Astrocyte (in vitro differentiated cells and primary cell): ENCODE results near the gene CMSS1. TPM values are rescaled to one million over a fixed set of nuclear protein-coding genes. Genes with fewer than 3 reads are reported as not detected.

ENCODE experiments used
- DNase-seq: peaks from one replicate; pipeline ENCODE4 v3.0.0-alpha.2; 2010; ENCODE audit warnings: low read depth
- FAIRE-seq: peaks from 2 replicates; lab custom pipeline; 2011; peaks lifted over from hg19 to GRCh38; lab: Jason Lieb, UNC
- H2AFZ ChIP-seq: 2 replicates; pipeline ENCODE4 v1.6.0; 2012; ENCODE audit warnings: low read depth, low read length, inconsistent platforms
- H3K27ac ChIP-seq: 2 replicates; pipeline ENCODE4 v1.5.1; 2011; ENCODE audit warnings: low read depth, low read length, inconsistent platforms
- H3K27me3 ChIP-seq: 2 replicates; pipeline ENCODE4 v1.6.0; 2011; ENCODE audit warnings: low read length, inconsistent platforms; ENCODE audit not compliant: insufficient read depth
- H3K36me3 ChIP-seq: 2 replicates; pipeline ENCODE4 v1.5.1; 2011; ENCODE audit warnings: low read length, inconsistent platforms; ENCODE audit not compliant: insufficient read depth
- H3K4me1 ChIP-seq: 2 replicates; pipeline ENCODE4 v1.5.1; 2011; ENCODE audit warnings: low read length, inconsistent platforms; ENCODE audit not compliant: insufficient read depth
- H3K4me2 ChIP-seq: 2 replicates; pipeline ENCODE4 v1.6.0; 2012; ENCODE audit warnings: low read length, inconsistent platforms
- H3K4me3 ChIP-seq: 2 replicates; pipeline ENCODE4 v1.5.1; 2011; ENCODE audit warnings: low read depth, mild to moderate bottlenecking, low read length, inconsistent platforms; ENCODE audit not compliant: insufficient read depth
- H3K79me2 ChIP-seq: 2 replicates; pipeline ENCODE4 v1.6.0; 2012; ENCODE audit warnings: mild to moderate bottlenecking, low read length, inconsistent platforms; ENCODE audit not compliant: insufficient read depth
- H3K9ac ChIP-seq: 2 replicates; pipeline ENCODE4 v1.6.0; 2012; ENCODE audit warnings: mild to moderate bottlenecking, low read length, inconsistent platforms
- H3K9me3 ChIP-seq: 2 replicates; pipeline ENCODE4 v1.5.1; 2012; ENCODE audit warnings: low read depth, mild to moderate bottlenecking, low read length, inconsistent platforms; ENCODE audit not compliant: insufficient read depth
- H4K20me1 ChIP-seq: 2 replicates; pipeline ENCODE4 v1.6.0; 2012; ENCODE audit warnings: low read length, inconsistent platforms; ENCODE audit not compliant: insufficient read depth
- H3K27ac Mint-ChIP-seq: one replicate; pipeline ENCODE4 v1.8.0; 2021; ENCODE audit warnings: mild to moderate bottlenecking, mixed read lengths; ENCODE audit not compliant: unreplicated experiment
- H3K27me3 Mint-ChIP-seq: one replicate; pipeline ENCODE4 v1.8.0; 2021; ENCODE audit warnings: low read depth, mixed read lengths; ENCODE audit not compliant: unreplicated experiment
- H3K36me3 Mint-ChIP-seq: one replicate; pipeline ENCODE4 v1.8.0; 2021; ENCODE audit warnings: low read depth, mixed read lengths; ENCODE audit not compliant: unreplicated experiment
- H3K4me1 Mint-ChIP-seq: one replicate; pipeline ENCODE4 v1.8.0; 2021; ENCODE audit warnings: low read depth, mixed read lengths; ENCODE audit not compliant: unreplicated experiment
- H3K4me3 Mint-ChIP-seq: one replicate; pipeline ENCODE4 v1.8.0; 2021; ENCODE audit warnings: mild to moderate bottlenecking, moderate library complexity, mixed read lengths; ENCODE audit not compliant: unreplicated experiment
- H3K9me3 Mint-ChIP-seq: one replicate; pipeline ENCODE4 v1.8.0; 2021; ENCODE audit warnings: mild to moderate bottlenecking, mixed read lengths; ENCODE audit not compliant: unreplicated experiment
- EZH2 ChIP-seq: IDR thresholded peaks from 2 replicates; pipeline ENCODE4 v1.6.1; 2012; ENCODE audit warnings: mild to moderate bottlenecking, low read length, inconsistent platforms; ENCODE audit not compliant: insufficient read depth
- total RNA-seq: library from RNA; stranded (reverse); gene quantifications from 2 replicates; pipeline ENCODE4 v1.2.1, GENCODE V29; 2021
- TF ChIP-seq, protein P1 (sequence below): IDR thresholded peaks from 2 replicates; pipeline ENCODE4 v1.5.1; 2011; ENCODE audit warnings: low read depth, mild to moderate bottlenecking, inconsistent platforms, low read length, moderate library complexity; ENCODE audit not compliant: insufficient read depth

Gene CMSS1
- total RNA-seq, 1 donor from 2014 or later, result 12.5 TPM

DNA sequence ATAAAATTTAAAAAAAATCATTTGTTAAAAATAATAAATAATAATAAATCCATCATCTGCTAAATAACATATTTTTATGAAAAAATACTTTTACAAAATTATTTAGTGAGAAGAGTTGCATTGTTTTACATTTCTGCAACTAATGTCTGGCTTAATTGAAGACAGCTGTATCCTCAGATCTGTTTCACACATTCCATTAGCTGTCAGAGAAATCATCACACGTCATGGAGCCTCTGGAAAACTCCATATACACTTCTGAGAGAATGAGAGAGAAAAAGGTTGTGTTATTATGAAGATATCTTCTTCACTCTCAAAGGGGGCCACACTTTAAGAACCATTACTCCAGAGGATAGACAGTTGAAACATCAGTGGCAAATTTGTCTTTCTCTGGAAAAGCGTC lies 40.8 kb downstream of the CMSS1 start:
- no peak for DNase-seq
- TF ChIP-seq, protein P1, sequence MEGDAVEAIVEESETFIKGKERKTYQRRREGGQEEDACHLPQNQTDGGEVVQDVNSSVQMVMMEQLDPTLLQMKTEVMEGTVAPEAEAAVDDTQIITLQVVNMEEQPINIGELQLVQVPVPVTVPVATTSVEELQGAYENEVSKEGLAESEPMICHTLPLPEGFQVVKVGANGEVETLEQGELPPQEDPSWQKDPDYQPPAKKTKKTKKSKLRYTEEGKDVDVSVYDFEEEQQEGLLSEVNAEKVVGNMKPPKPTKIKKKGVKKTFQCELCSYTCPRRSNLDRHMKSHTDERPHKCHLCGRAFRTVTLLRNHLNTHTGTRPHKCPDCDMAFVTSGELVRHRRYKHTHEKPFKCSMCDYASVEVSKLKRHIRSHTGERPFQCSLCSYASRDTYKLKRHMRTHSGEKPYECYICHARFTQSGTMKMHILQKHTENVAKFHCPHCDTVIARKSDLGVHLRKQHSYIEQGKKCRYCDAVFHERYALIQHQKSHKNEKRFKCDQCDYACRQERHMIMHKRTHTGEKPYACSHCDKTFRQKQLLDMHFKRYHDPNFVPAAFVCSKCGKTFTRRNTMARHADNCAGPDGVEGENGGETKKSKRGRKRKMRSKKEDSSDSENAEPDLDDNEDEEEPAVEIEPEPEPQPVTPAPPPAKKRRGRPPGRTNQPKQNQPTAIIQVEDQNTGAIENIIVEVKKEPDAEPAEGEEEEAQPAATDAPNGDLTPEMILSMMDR, result no peak
- TF ChIP-seq EZH2, result no peak
- no peak for FAIRE-seq
- peak overlapping the region; percentile 95 for H3K27ac ChIP-seq
- peaks cover 87% of the 10 kb centered on the region for H3K4me1 Mint-ChIP-seq
- peaks cover 19% of the 10 kb centered on the region for H3K36me3 Mint-ChIP-seq
- H4K20me1 ChIP-seq, result peaks cover 24% of the 10 kb centered on the region
- peak overlapping the region; percentile 66 for H3K9ac ChIP-seq
- no peaks in the 10 kb centered on the region for H3K9me3 ChIP-seq
- no peaks in the 10 kb centered on the region for H3K27me3 Mint-ChIP-seq
- H3K36me3 ChIP-seq, result peaks cover 36% of the 10 kb centered on the region
- no peak overlapping the region for H3K4me2 ChIP-seq
- peaks cover 41% of the 10 kb centered on the region for H3K4me1 ChIP-seq
- no peaks in the 10 kb centered on the region for H3K27me3 ChIP-seq
- no peak overlapping the region for H3K4me3 Mint-ChIP-seq
- no peaks in the 10 kb centered on the region for H3K9me3 Mint-ChIP-seq
- peaks cover 92% of the 10 kb centered on the region for H3K79me2 ChIP-seq
- H2AFZ ChIP-seq, result no peak overlapping the region
- H3K27ac Mint-ChIP-seq, result peak overlapping the region; percentile 24
- H3K4me3 ChIP-seq, result no peak overlapping the region

DNA sequence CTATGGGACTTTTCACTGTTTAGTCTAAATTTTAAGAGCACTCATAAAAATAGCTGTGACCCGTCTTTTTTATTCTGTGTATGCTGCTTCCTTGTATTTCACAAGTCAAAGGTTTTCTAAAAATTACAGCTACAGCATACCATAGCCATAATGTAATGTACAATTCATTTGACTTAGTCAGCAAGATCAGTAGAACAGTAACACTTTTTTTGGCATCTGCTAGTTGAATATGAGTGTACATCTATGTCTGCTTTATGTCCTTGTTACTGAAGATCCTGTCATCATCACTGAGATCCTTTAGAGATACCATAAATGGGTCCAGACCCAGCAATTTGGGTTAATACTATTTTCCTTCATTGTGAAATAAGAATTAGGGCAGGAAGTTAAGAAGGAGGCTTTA lies 42.2 kb downstream of the CMSS1 start:
- Histone ChIP-seq H3K36me3 (peaks cover 42% of the 10 kb centered on the region), H2AFZ (no peak overlapping the region), H3K27ac (peak overlapping the region; percentile 95), H3K4me1 (peaks cover 46% of the 10 kb centered on the region), H3K27me3 (no peaks in the 10 kb centered on the region), H3K4me3 (no peak overlapping the region), H3K4me2 (peak overlapping the region; percentile 55), H3K9ac (peak overlapping the region; percentile 70), H4K20me1 (peaks cover 11% of the 10 kb centered on the region), H3K9me3 (no peaks in the 10 kb centered on the region), H3K79me2 (peaks cover 92% of the 10 kb centered on the region)
- DNase-seq (peak; percentile 97), FAIRE-seq (peak; percentile 99)
- no peak for TF ChIP-seq EZH2
- TF ChIP-seq, protein P1, result no peak
- H3K4me1 Mint-ChIP-seq, result peaks cover 85% of the 10 kb centered on the region
- H3K36me3 Mint-ChIP-seq, result peaks cover 26% of the 10 kb centered on the region
- peak overlapping the region; percentile 68 for H3K27ac Mint-ChIP-seq
- no peaks in the 10 kb centered on the region for H3K9me3 Mint-ChIP-seq
- peak overlapping the region; percentile 58 for H3K4me3 Mint-ChIP-seq
- no peaks in the 10 kb centered on the region for H3K27me3 Mint-ChIP-seq

DNA sequence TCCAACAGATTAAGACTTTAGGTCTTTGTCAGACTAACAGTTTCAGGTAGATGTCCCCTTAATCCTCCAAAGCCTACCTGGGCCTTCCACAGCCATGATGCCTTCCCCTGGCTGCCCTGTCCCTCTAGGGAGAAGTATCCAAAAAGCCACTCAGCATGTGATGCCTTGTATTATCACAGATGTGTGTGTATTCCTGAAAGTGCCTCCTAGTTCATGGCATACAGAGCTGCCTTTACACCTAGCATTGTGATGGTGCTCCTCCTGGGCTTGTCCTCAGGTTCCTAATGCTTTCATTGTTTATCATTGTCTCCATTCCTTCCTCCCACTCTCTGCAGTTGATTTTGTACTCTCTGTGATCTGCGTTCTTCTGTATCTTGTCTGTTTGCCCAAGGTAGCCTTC lies 43.6 kb downstream of the CMSS1 start:
- peak overlapping the region; percentile 77 for H3K27ac Mint-ChIP-seq
- peak overlapping the region; percentile 70 for H3K9ac ChIP-seq
- DNase-seq, result no peak
- peaks cover 26% of the 10 kb centered on the region for H3K36me3 Mint-ChIP-seq
- peaks cover under 1% of the 10 kb centered on the region for H4K20me1 ChIP-seq
- no peak overlapping the region for H2AFZ ChIP-seq
- peak overlapping the region; percentile 2 for H3K4me3 ChIP-seq
- peaks cover 42% of the 10 kb centered on the region for H3K36me3 ChIP-seq
- H3K27me3 ChIP-seq, result no peaks in the 10 kb centered on the region
- no peak for FAIRE-seq
- TF ChIP-seq, protein P1, result no peak
- TF ChIP-seq EZH2, result no peak
- H3K4me1 Mint-ChIP-seq, result peaks cover 81% of the 10 kb centered on the region
- H3K27me3 Mint-ChIP-seq, result no peaks in the 10 kb centered on the region
- no peaks in the 10 kb centered on the region for H3K9me3 Mint-ChIP-seq
- no peak overlapping the region for H3K4me3 Mint-ChIP-seq
- H3K27ac ChIP-seq, result peak overlapping the region; percentile 95
- H3K79me2 ChIP-seq, result peaks cover 91% of the 10 kb centered on the region
- H3K4me1 ChIP-seq, result peaks cover 57% of the 10 kb centered on the region
- H3K9me3 ChIP-seq, result no peaks in the 10 kb centered on the region
- peak overlapping the region; percentile 44 for H3K4me2 ChIP-seq
